ENCODE measurements around the gene SLC1A5.

DNA sequence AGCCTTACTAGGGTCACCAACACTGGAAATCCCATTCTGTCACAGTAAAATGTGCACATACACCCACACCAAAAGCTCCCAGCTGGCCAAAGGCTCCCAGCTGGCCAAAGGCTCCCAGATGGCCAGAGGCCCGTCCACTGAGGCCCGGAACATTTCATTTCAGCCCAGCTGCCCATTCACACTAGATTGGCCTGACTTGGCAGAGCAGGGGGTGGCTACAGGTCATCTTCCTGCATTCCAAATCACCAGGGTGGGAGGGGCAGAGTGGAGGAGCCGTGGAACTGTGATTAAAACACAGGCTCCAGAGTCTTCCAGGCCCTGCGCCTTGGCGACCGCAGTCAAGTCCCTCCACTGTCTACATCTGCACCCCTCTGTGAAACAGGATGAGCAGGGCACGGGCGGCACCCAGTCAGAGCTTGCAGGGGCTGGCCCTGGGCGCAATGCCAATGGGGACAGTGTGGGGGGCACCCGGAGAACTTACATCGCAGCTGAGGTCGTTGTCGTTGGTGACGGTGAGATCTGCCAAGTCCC, 61.4 kb downstream of the SLC1A5 start:
- TF ChIP-seq, protein P1, sequence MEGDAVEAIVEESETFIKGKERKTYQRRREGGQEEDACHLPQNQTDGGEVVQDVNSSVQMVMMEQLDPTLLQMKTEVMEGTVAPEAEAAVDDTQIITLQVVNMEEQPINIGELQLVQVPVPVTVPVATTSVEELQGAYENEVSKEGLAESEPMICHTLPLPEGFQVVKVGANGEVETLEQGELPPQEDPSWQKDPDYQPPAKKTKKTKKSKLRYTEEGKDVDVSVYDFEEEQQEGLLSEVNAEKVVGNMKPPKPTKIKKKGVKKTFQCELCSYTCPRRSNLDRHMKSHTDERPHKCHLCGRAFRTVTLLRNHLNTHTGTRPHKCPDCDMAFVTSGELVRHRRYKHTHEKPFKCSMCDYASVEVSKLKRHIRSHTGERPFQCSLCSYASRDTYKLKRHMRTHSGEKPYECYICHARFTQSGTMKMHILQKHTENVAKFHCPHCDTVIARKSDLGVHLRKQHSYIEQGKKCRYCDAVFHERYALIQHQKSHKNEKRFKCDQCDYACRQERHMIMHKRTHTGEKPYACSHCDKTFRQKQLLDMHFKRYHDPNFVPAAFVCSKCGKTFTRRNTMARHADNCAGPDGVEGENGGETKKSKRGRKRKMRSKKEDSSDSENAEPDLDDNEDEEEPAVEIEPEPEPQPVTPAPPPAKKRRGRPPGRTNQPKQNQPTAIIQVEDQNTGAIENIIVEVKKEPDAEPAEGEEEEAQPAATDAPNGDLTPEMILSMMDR (IDR thresholded peaks at IDR 0.05): no peak
- TF ChIP-seq POLR2AphosphoS5 (IDR thresholded peaks at IDR 0.05) (no peak), POLR2A (IDR thresholded peaks at IDR 0.05) (no peak), EP300 (IDR thresholded peaks at IDR 0.05; ENCODE audit: low read depth) (no peak)
